HFFc6 (cell line): ENCODE results near the gene ENTHD1. TPM values are rescaled to one million over a fixed set of nuclear protein-coding genes. Genes with fewer than 3 reads are reported as not detected.
A peak's percentile ranks its signal among the peaks of the same experiment; 100 is the strongest.

Source experiments
- DNase-seq: peaks from one replicate; pipeline ENCODE4 v3.0.0-alpha.2; 2018
- H3K27ac Mint-ChIP-seq: 2 replicates; pipeline ENCODE4 v1.8.0; 2020; ENCODE audit warnings: mild to moderate bottlenecking, mixed read lengths
- H3K27me3 Mint-ChIP-seq: 2 replicates; pipeline ENCODE4 v1.8.0; 2021; ENCODE audit warnings: mild to moderate bottlenecking, moderate library complexity, mixed read lengths; ENCODE audit not compliant: insufficient read depth
- H3K36me3 Mint-ChIP-seq: 2 replicates; pipeline ENCODE4 v1.8.0; 2021; ENCODE audit warnings: low read depth, mixed read lengths
- H3K4me1 Mint-ChIP-seq: 2 replicates; pipeline ENCODE4 v1.8.0; 2020; ENCODE audit warnings: low read depth, mixed read lengths
- H3K4me3 Mint-ChIP-seq: 2 replicates; pipeline ENCODE4 v1.8.0; 2020; ENCODE audit warnings: mild to moderate bottlenecking, moderate library complexity, mixed read lengths
- H3K9me3 Mint-ChIP-seq: 2 replicates; pipeline ENCODE4 v1.8.0; 2020; ENCODE audit warnings: mild to moderate bottlenecking, mixed read lengths
- total RNA-seq, 6 experiments: library from RNA; stranded (reverse); fragmentation: NEBNext Ultra II Directional; extraction: Animal tissue kit (Norgen Biotek cat#: 25700); gene quantifications; 2 replicates in 1 of 6; 3 replicates in 5 of 6; pipeline ENCODE4 v1.2.3, GENCODE V29; 2021
- TF ChIP-seq, protein P1 (sequence below): fragments of 200-600 bp; sonication (generic); IDR thresholded peaks from 2 replicates; pipeline ENCODE4 v1.5.0; 2021; ENCODE audit warnings: antibody characterized with exemption, mild to moderate bottlenecking

Gene ENTHD1
- total RNA-seq, 6 experiments from 2014 or later: not detected

DNA sequence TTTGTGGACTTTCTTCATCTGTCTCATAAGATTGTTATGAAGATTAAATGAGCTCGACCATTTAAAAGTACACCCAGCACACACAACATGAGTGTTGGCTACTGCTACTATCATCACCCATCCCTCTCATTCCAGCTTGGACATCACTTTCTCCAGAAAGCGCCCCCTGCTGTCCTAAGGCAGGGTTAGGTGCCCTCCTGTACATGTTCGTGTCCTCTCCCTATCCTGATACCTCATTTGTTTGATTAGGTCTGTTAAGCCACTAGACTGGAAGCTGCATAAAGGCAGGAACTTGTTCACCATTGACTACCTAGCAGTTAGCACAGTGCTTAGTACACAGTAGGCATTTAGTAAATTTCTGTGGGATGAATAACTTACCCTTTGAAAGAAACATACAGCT, 85.5 kb downstream of the ENTHD1 start:
- peaks cover 38% of the 10 kb centered on the region for H3K27me3 Mint-ChIP-seq
- H3K9me3 Mint-ChIP-seq: no peaks in the 10 kb centered on the region
- DNase-seq: peak; percentile 8

DNA sequence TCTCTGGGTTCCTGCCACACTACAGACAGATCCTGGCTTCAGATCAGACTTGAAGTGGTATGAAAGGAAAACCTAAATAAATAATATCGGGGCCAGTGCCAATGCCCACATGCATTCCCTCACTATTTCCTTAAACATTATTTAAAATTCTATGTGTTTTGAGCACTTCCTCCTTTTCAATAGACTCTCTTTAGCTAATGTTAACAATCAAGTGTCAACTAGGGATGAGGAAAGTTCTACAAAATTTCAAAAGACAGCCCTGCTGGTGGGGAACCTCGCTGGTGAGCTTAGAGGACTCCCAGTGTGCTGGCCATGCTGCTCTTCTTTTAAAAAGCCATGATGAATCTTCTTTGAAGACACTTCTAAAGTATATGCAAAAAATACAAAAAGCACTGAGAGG, 87.5 kb downstream of the ENTHD1 start:
- Mint-ChIP-seq H3K27me3 (peaks cover 38% of the 10 kb centered on the region), H3K36me3 (no peaks in the 10 kb centered on the region), H3K4me1 (no peaks in the 10 kb centered on the region), H3K27ac (no peak overlapping the region), H3K9me3 (no peaks in the 10 kb centered on the region), H3K4me3 (no peak overlapping the region)
- TF ChIP-seq, protein P1, sequence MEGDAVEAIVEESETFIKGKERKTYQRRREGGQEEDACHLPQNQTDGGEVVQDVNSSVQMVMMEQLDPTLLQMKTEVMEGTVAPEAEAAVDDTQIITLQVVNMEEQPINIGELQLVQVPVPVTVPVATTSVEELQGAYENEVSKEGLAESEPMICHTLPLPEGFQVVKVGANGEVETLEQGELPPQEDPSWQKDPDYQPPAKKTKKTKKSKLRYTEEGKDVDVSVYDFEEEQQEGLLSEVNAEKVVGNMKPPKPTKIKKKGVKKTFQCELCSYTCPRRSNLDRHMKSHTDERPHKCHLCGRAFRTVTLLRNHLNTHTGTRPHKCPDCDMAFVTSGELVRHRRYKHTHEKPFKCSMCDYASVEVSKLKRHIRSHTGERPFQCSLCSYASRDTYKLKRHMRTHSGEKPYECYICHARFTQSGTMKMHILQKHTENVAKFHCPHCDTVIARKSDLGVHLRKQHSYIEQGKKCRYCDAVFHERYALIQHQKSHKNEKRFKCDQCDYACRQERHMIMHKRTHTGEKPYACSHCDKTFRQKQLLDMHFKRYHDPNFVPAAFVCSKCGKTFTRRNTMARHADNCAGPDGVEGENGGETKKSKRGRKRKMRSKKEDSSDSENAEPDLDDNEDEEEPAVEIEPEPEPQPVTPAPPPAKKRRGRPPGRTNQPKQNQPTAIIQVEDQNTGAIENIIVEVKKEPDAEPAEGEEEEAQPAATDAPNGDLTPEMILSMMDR: no peak
- DNase-seq: no peak

More for the DNA sequence above, 85.5 kb downstream of the ENTHD1 start:
- Mint-ChIP-seq H3K4me3 (no peak overlapping the region), H3K27ac (no peak overlapping the region), H3K4me1 (no peaks in the 10 kb centered on the region), H3K36me3 (no peaks in the 10 kb centered on the region)
- TF ChIP-seq, protein P1: peak; percentile 73

DNA sequence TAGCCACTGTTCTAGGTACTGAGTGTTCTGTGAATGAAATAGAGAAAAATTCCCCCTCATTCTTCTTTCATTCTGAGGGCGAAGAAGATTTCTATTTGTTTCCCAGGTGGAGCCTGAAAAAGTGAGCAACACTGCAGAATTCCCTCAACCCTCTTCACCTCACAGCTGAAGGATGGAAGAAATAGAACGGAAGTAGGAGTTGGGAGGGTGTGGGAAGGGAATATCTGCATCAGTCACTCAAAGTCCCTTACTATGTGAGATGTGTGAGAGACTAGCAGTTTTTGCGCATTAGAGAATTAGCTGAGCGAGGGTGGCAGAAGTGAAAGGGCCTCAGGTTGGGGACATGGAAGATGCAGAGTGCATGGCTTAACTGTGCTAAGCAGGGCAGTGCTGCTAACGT, 88.4 kb downstream of the ENTHD1 start:
- H3K4me1 Mint-ChIP-seq: no peaks in the 10 kb centered on the region
- TF ChIP-seq, protein P1: no peak
- peaks cover 40% of the 10 kb centered on the region for H3K27me3 Mint-ChIP-seq
- no peak overlapping the region for H3K27ac Mint-ChIP-seq
- H3K36me3 Mint-ChIP-seq: no peaks in the 10 kb centered on the region
- H3K9me3 Mint-ChIP-seq: no peaks in the 10 kb centered on the region
- H3K4me3 Mint-ChIP-seq: no peak overlapping the region
- DNase-seq: no peak

DNA sequence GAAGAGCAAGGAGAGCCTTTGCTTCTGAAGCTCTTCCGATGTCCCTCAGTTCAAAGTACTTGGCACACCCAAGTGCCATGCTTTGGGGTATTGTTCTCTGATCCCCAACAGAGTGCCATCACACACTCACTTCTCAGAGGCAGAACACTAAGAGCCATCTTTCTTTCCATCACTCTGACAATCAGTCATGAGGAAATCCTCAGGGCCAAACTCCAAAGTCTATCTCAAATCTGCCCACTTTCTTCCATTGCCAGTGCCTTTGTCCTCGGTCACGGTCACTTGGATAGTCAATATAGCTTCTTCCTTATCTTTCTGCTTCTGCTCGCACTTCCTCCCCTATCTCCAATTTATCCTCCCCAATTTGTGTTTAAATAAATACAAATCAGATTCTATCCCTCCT, 90.9 kb downstream of the ENTHD1 start:
- peaks cover 1% of the 10 kb centered on the region; the same call in 1 of the 2 replicates for H3K36me3 Mint-ChIP-seq
- TF ChIP-seq, protein P1: no peak

DNA sequence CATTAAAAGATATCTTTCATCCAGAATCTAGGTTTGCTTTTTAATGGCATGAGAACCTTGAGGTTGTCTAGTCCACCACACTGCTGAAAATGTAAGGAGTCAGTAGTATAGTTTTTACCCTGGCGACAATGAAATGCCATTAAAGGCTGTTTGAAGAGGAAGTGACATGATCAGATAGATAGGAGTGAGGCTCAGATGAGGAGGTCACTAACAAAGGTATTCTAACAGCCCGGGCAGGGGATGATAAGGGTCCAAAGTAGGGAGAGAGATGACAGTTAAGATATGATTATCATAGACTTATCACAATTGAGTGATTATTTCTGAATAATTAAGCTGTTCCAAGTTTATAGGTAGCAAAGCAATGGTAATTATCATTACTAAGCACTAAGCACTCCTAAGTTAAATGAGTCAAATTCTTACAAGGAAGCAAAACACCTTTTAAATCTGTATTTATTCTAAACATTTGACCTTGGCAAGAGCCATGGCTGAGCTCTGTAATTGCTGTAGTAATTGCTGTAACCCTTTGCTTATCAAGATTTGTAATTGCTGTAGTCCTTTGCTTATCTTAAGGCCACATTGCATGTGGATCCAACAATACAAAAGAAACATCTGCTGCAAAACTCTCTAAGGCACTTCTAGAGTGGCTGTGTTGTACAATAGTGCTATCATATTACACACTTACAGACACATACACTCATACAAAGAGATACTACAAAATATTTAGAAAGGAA, 92.6 kb downstream of the ENTHD1 start:
- H3K4me1 Mint-ChIP-seq: no peaks in the 10 kb centered on the region

More for the DNA sequence above, 90.9 kb downstream of the ENTHD1 start:
- Mint-ChIP-seq H3K4me1 (no peaks in the 10 kb centered on the region), H3K9me3 (peaks cover 9% of the 10 kb centered on the region), H3K4me3 (no peak overlapping the region), H3K27me3 (peaks cover 30% of the 10 kb centered on the region), H3K27ac (no peak overlapping the region)
- DNase-seq: no peak

More for the DNA sequence above, 92.6 kb downstream of the ENTHD1 start:
- Mint-ChIP-seq H3K27ac (no peak overlapping the region), H3K27me3 (peaks cover 18% of the 10 kb centered on the region), H3K36me3 (peaks cover 6% of the 10 kb centered on the region), H3K9me3 (peaks cover 15% of the 10 kb centered on the region), H3K4me3 (no peak overlapping the region)
- DNase-seq: no peak
- TF ChIP-seq, protein P1: no peak
